ENCODE data around the gene ILK.

ILK gene

DNA sequence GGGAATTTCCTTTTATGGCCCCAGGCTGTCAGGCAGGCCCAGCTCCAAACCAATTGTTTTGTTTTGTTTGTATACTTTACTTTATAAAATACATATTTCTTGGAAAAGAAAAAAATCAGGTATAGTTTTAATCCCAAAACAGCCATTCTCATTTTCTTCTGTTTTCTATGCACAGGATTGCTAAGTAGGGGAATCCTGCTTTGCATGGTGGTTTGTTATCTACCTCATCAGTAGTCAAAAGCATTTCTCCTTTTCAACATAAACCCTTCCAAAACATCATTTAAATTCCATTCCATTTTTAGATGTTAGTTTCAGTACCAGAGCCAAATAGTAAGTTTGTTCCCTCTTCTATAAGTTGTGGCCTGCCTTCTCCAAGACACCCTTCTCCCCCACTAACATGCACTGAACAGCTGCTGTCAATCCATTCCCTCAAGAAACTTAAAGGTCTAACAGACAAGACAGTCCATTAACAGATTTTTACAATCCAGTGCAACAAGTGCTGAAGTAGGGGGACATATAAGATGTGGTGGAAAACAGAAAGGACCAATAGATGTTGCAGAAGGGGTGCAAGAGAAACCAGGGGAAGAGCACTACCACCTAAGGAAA, 3.7 kb downstream of the ILK start:
- DNase-seq: no peak

DNA sequence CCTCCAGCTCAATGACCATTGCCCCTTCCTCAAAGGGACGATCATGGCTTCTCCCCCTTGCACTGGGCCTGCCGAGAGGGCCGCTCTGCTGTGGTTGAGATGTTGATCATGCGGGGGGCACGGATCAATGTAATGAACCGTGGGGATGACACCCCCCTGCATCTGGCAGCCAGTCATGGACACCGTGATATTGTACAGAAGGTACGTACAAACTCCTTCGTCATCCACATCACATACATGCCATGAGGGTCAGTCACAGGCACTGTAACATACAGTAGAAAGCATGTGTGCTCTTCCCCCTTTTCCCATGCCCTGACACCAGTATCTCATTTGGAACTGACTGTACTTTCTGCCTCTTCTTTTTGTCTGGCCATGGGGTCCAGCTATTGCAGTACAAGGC, 4.4 kb downstream of the ILK start:
- no peak for DNase-seq

DNA sequence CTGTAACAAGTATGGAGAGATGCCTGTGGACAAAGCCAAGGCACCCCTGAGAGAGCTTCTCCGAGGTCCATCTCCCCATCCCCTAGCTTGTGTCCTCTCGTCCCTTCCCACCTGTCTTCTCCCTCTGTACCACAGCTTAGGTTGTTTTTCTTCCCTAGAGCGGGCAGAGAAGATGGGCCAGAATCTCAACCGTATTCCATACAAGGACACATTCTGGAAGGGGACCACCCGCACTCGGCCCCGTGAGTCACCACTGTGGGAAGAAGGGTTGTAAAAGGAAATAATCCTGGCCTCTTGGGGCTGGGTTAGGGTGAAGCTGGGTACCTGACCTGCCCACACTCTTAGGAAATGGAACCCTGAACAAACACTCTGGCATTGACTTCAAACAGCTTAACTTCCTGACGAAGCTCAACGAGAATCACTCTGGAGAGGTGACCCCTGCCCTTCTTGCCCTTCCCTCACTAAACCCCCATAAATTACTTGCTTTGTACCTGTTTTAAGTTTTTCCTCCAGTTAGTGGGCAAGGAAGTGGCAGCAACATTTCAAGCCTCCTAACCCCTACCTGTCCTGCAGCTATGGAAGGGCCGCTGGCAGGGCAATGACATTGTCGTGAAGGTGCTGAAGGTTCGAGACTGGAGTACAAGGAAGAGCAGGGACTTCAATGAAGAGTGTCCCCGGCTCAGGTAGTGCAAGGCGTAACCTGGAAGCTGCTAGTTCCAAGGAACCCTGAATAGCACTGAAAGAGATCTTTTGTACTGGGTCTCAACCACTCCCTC, 5.3 kb downstream of the ILK start:
- DNase-seq: no peak

DNA sequence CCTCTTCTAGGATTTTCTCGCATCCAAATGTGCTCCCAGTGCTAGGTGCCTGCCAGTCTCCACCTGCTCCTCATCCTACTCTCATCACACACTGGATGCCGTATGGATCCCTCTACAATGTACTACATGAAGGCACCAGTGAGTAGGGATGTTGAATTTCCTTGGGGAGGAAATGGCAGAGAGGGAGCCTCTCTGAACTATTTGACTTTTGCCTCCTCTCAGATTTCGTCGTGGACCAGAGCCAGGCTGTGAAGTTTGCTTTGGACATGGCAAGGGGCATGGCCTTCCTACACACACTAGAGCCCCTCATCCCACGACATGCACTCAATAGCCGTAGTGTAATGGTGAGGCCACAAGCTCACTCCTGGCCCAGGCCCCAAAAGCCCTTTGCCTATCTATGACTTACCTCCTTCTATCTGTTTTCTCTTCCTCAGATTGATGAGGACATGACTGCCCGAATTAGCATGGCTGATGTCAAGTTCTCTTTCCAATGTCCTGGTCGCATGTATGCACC, 6.0 kb downstream of the ILK start:
- no peak for DNase-seq

DNA sequence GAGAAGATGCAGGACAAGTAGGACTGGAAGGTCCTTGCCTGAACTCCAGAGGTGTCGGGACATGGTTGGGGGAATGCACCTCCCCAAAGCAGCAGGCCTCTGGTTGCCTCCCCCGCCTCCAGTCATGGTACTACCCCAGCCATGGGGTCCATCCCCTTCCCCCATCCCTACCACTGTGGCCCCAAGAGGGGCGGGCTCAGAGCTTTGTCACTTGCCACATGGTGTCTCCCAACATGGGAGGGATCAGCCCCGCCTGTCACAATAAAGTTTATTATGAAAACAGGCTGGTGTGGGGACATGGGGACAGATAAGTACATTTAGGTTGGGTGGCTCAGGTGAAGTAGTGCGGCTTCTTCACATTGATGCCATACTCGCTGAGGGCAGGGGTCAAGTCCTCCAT, 7.0 kb downstream of the ILK start:
- DNase-seq: no peak

DNA sequence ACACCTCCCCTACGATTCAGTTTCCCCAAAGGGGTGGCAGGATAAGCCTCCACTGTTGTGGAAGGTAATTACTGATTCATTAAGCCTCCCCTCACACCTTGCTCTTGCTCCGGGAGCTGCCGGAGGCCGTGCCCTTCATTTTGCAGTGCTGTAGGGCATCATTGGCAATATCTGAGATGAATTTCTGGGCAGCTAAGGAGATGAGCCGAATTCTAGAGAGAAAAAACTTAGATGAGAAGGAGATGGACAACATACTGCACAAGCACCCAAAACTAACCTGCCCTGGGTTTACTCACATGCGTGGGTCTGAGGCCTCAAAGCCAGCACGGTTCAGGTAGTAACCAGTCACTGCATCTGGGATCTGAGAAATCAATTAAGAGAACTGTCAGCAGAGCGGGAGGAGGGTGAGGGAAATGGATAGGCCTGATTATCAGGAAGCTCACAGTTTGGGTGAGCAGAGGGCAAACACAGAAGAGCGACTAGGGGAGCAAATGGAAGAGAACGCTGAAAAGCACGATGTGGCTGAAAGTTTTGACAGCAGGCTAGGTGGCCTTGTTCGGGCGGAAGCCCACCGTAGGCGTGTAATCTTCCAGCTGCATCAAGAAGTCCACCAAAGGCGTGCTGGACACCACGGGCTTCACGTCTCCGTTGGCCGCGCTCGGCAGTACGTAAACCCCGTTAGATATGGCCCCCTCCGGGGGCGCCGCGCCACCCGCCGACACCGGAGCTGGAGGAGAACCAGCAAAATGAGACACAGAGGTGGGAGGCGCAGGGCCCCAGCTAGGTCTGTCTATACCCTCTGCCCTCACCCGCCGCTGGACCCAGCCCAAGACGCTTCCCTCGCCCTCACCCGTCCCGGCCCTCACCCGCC, 7.8 kb downstream of the ILK start:
- no peak for DNase-seq

DNA sequence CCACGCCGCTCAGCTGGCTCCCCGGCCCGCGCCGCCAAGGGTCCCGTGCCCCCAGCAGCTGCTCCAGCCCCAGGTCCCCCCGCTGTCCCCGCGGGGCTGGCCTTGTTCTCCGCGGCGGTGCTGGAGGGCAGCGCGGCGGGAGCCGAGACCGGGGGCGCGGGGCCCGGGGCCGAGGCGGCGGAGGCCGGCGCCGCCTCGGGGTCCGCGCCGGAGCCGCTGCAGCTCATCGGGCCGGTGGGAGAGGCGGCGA, 8.3 kb downstream of the ILK start:
- DNase-seq: peak in 1 of 2 donors; percentile 50

DNA sequence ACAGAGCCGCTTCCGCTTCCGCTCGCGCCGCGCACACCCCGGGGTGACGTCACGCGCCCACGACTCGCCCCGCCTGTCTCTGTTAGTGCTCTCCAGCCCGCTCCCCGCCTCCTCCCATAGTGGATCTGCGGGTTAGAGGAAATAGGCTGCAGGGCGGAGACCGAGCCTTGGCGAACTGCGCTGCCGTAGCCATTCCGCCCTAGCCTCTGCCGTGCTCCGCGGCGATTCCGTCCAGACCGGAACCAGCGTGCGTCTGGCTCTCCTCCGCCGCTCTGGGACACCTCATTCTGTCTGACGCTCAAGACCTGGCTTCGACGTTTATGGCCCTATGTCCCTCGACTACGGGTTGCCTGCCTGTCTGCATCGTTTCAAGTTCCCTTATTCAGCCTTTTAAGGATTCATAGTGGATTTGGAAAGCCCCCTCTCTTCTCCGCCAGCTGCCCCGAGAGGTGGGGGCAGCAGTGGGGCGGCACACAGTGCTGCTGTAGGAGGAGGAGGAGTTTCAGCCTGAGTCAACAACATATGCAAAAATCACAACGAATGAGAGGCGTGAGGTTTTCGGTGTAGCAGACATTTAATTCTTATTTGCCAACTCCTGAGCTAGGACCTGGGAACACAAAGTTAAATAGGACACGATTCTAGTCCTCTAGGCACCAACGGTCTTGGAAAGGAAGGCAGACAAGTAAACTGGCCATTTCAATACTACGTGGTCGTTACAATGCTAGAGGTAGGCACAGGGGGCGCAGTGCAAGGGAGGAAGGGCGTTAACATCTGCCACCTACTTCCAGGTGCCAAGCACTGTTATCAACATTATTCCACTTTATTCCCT, 8.9 kb downstream of the ILK start, which contains the start of gene TAF10:
Gene TAF10 (minus strand): TSS at position 4 of the 829 bp plus-strand sequence. CDS start 27 bp downstream, outside the sequence.
- peak; percentile 79 to 94 for DNase-seq

DNA sequence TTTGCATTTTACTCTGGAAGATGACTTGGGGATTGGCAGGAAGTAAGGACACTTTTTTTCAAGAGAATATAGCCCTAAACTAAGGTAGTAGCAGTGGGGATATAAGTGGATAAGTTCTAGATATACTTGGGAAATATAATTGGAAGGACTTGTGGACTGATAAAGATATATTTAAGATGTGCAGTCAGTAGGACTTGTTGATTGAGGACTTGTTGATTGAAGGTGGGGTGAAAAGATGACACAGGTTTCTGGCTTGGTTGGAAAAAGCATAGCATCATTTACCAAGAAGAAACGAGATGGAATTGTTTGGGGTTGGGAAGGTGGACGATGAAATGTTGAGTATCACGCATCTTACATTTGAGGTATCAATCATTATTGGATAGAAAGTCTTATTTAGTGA, 9.9 kb downstream of the ILK start:
- DNase-seq: no peak

DNA sequence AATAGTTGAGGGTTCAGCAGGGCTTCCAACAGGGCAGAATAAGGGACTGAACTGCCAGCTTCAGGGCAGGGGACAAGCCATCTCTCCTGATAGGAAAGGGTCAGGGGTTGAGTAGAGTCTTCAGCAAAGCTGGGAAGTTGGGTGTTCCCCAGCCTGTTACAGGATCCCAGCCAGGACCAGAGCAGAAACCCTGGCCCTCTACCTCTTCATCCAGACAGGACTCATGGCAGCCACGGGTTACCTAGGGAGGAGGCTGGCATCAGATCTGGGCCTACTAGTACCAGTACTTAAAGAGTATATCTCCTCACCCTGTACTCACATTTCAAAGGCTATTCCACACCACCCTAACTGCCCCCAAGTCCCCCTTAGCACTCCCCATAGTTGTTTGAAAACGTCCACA, 10.9 kb downstream of the ILK start:
- DNase-seq: no peak

DNA sequence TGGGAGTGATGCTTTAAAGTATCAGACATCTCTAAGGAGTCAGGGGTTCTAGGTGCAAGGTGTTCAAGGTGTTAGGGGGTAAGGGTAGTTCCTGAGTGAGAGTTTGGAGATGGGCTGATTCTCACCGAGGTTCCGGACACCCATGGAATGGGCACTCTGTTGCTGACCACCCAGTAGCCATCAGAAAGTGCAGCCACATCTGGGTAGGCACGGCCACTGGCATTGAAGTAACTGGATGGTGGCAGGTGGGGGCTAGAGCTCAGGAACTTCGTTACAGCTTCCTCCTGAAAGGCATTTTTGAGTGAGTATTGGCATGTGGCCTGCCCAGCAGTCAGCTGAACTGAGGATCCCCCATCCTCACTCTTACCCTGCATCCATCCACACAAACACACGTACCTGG, 11.5 kb downstream of the ILK start:
- DNase-seq: no peak

DNA sequence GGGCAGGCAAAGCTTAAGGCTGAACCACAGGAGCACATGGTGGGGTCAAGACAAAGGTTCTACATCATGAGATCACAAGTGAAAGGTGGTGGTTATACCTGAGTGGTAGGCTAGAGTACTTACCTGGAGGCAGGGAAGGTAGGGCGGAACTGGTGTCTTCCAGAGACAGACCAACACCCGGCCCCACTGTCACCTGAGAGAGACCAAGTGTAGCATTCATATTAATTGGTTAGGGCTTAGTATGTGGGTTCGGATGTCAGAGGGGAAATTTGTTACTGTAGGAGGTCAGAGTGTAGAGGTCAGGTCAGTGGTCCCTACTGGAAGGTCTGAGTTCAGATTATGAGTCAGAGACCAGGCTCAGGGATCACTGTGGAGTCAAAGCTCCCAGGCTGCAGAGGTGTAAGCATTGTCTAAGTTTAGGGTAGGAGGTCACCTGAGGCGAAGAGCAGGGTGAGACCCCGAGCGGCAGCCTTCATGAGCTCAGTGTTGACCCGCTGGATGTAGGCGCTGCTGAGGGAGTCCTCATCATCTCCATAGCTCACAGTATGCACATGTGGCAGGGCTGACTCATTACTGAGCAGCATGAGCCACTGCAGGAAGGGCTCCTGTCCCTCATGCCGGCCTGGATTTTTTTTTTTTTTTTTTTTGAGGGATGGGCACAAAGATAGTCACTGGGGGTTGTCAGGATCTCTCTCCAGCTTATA, 12.5 kb downstream of the ILK start:
- no peak for DNase-seq

DNA sequence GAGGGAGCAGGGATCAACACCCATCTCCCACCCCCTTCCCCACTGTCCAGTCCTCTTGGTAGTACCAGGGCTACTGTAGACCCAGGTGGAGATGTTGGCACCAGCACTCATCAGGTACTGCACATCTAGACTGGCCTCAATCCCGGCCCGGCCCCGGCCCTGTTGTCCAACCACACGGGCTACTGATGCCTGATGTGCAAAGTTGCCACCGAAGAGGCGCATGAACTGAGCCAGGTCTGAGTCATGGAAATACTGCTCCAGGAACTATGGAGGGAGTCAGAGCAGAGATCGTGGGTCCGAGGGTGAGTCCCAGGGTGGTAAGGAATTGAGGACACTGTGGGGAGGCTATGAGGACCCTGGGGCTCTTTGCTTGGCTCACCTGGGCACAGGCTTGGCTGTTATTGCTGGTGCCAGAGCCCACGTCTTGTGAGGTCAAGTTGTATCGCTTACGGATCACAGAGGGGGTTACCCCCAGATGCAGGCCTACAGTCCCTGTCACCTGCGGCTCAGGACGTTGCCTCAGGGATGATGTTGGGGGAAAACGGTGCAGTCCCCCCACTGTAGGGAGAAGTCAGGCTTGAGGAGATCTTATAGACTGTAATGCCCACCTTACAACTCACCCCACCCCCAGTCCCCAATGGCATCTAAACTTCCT, 13.1 kb downstream of the ILK start:
- DNase-seq: no peak

DNA sequence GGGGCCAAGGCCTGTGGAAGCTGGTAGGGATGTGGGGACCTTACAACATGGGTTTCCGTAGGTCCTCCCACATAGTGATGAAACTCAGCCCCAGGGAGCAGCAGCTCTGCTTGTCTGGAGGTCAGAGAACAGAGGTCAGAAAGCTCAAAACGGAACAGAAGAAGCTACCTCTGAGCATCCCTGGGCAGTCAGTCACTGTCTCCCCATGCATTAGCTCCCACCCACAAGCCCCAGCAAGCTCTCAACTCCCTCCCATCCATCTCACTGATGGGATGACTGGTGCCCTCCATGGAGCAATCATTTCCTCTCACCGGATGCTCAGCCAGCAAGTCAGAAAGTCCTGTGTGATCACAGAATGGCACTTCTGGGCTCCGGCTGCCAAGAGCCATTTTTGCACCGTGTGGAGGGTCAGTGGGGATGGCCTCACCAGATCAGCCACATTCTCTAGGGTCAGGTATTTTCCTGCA, 13.8 kb downstream of the ILK start:
- DNase-seq: peak in 1 of 2 donors; percentile 15

DNA sequence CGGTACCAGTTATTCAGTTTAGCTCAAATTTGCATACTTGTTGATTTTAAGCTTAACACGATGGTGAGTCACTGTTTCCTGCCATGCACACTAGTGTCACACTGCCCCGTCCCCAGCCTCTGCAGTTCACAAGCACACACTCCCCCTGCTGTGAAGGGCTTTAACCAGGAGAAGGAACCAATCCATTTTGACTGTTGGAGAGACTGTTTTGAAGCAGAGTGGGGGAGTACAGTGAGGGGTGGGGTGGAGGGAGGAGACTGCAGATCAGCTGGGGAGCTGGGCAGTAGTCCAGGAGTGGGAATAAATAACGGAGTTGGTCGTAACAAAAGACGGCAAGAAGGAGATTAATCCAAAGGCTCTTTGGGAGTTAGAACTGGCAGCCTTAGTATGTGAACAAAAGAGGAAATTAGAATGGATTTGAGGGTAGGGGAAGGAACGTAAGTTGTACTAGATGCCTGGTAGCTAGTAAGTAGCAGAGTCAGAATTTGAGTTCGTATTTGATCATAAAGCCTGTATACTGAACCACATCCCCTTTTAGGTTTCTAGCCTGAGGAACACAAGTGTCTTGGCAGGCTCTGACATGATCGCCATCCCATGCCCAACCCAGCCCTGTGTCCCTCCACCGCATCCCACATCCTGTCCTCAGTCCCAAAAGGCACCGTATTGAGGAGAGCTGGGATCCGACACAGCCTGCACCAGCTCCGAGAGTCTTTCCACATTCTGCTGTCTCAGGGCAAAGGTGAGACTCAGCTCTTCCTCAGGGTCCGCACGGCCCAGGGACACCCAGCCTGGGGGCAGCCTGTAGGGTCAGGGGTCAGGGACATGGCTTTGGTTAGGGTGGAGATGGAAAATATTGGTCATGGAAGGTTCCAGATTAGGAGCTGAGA, 14.8 kb downstream of the ILK start:
- DNase-seq: peak; percentile 30 to 85

DNA sequence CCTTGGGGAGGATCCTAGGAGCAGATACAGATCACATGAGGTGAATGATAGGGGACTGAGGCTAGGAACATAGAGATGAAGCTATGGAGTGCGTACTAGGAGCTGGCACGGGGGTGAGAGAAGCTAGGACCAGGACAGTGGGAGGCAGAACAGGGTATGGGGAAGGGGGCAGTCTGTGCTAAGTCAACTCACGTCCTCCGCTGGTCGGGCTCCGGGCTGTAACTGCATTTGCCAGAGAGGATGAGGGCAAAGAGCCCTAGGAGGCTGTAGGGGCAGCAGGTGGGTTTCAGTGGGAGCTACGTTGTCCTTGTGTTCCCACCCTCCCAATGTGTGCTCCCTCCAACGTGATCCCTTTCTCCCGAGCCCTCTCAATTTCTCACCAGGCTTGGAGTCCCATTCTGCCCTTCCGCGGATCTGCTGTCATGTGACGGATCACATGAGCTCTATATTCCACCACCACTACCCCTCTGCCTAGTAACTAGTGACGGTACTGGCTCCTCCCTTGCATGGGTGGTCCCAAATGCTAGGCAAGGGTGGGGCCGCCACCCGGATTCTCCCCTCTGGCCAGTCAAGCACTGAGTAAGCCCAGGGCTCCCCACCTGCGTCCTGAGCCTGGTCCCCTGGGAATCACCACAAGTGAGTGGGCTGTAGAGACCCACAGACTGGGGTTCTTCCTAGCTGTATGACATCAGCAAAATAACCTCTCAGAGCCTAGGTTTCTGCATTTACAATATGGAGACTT, 15.6 kb downstream of the ILK start, which contains the start of gene TPP1:
Gene TPP1 (minus strand): TSS at position 419 of the 742 bp plus-strand sequence. CDS start 22 bp downstream, at position 397.
- peak; percentile 78 to 96 for DNase-seq

DNA sequence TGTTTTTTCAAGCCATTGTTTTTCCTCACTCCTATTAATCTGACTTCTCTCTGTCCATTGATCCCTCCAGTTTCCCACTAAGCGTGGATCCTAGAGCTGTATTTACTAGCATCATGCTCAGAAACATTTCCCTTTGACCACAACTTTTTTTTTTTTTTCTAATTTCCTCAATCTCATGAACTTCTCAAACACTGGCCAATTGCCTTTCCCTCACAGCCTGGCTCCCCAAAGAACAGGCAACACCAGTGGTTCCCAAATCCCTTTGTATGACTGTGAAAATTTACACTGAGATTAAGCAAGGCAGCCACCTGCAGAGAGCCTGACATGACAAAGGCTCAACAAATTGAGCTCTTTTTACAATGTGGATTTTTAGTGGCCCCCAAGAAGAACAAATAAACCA, 17.1 kb downstream of the ILK start:
- no peak for DNase-seq

DNA sequence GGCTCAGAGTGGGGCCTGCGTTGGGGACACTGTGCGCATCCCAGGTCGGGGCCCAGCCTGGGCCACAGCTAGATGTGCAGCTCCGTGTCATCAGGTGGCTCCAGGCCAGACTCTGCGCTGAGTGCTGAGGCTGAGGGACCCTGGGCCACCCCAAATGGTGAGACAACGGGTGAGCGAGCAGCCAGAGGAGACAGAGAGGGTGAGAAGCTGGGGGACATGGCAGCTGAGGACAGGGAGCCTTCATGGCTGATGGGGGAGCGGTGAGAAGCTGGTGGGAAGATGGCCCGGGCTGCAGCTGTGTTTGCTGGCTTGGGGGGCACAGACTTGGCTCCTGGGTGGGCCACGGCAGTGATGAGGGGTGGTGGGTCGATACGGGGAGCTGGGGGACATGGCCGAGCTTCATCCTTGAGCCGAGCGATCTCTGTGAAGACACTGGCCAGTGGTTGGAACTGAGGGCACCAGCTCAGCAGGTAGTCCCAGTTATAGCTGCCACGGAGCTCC, 18.2 kb downstream of the ILK start:
- no peak for DNase-seq

Measured in bone marrow (tissue), 2 donors.